ENCODE results near the gene OSBPL2. TPM values are rescaled to one million over a fixed set of nuclear protein-coding genes. Genes with fewer than 3 reads are reported as not detected.

OSBPL2 gene
- total and polyA plus RNA-seq, 2 experiments from 2014 or later, result 16.6 to 31.2 TPM

- TF ChIP-seq ZNF462 (CRISPR knock-in tag; IDR thresholded peaks at IDR 0.05) (no peak), NANOG (IDR thresholded peaks at IDR 0.05; ENCODE audit: borderline replicate concordance) (no peak), STAT1 (IDR thresholded peaks at IDR 0.05; ENCODE audit: unreplicated experiment) (no peak), ZNF331 (CRISPR knock-in tag; IDR thresholded peaks at IDR 0.05; ENCODE audit: low read depth) (no peak), POLR2AphosphoS5 (IDR thresholded peaks at IDR 0.05; ENCODE audit: low read depth) (no peak; the same call in 1 of the 2 replicates)
Measured at GRCh38 chr20:62307226-62308101, 69.1 kb downstream of the OSBPL2 start (continued).

- peaks cover 32% of the 10 kb centered on the region for H3K79me2 ChIP-seq (replicated peaks; ENCODE audit: insufficient read depth)
- Mint-ChIP-seq H3K4me3 (no peak overlapping the region), H3K27me3 (ENCODE audit: insufficient read depth, low read depth, poor library complexity) (peaks cover 17% of the 10 kb centered on the region), H3K27ac (no peak overlapping the region), H3K9me3 (peaks cover 6% of the 10 kb centered on the region; the same call in 2 of the 3 replicates), H3K4me1 (peaks cover 11% of the 10 kb centered on the region), H3K36me3 (ENCODE audit: low read depth) (peaks cover 57% of the 10 kb centered on the region)
- H3K27ac ChIP-seq (ENCODE audit: low read depth), result peak overlapping the region; percentile 69; the same call in 1 of the 2 replicates
- peaks cover 14% of the 10 kb centered on the region; the same call in 1 of the 2 replicates for H3K4me1 ChIP-seq (ENCODE audit: insufficient read depth)
- no peak overlapping the region for H2AFZ ChIP-seq
- no peak overlapping the region for H3K4me2 ChIP-seq
- H3K36me3 ChIP-seq (ENCODE audit: insufficient read depth), result peaks cover 21% of the 10 kb centered on the region; the same call in 1 of the 2 replicates
- DNase-seq (ENCODE audit: low spot score), result no peak
- no peaks in the 10 kb centered on the region for H3K27me3 ChIP-seq (ENCODE audit: insufficient read depth)
- peaks cover 16% of the 10 kb centered on the region for H4K20me1 ChIP-seq (replicated peaks; ENCODE audit: insufficient read depth)
- H3K9me2 ChIP-seq (ENCODE audit: insufficient read depth), result no peaks in the 10 kb centered on the region
- TF ChIP-seq CREB1 (CRISPR knock-in tag; IDR thresholded peaks at IDR 0.05; ENCODE audit: low read depth) (no peak), POLR2AphosphoS5 (IDR thresholded peaks at IDR 0.05; ENCODE audit: low read depth) (peak; percentile 22)
- H3K4me3 ChIP-seq, result no peak overlapping the region
- ATAC-seq, result no peak
- peaks cover 61% of the 10 kb centered on the region for H3F3A ChIP-seq (replicated peaks; ENCODE audit: low read depth)
Measured at GRCh38 chr20:62308102-62308822, 69.9 kb downstream of the OSBPL2 start.

Measured in GM23338 (cell line).